ENCODE measurements around the gene AP3S2.

The AP3S2 gene

GRCh38 chr15:89812847-89813320, 80.9 kb downstream of the AP3S2 start:
- DNase-seq = no peak

DNA sequence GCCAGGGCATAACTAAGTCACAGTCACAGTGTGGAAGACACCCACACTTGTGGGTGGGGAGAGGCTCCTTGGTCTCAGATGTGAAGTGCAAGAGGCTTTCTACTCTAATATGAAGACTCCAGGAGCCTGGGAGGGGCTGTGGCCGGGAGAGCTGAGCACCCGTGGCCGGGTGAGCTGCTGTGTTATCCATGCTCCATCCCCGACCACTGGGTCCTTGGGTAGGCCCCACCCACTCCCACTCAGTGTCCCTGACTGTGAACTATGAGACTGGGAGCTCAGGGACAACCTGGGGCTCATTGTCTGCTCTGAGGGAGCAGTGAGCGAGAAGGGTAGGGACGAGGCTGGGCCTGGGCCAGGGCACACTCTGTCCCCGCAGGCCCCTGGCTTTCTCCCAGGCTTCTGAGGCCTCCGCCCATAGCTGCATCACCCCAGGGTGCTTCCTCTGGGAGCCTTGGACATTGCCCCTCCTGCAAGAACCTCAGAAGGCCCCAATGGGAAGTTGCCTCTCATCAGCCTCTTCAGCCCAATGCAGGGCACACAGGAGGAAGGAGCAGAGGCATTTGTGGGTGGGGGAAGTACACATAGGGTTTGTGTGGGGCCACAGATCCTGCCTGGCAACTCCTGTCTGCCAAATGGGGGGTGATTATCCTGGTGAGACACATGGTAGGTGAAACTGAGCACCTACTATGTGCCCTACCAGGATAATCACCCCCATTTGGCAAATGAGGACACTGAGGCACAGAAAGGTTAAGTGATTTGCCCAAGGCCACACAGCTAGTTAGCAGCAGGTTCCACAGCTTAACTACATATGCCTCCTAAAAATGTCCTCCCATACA, 81.6 kb downstream of the AP3S2 start:
- DNase-seq = no peak

DNA sequence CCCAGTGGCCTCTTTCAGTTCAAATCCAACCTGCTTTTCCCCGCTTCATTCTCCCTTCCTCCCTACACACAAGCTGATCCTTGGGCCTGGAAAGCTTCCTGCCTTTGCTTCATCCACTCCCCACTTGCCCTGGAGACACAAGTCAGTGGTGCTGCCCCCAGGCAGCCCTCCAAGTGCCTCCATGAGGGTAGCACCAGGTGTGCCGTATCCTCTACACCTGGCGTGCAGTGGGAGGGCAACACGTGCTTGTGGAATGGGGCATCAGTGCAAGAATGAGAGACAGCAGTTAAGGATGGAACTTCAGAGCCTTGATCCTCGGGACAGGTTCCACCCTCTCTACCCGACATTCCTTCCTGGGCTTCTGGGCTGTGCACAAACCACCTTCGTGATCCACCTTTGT, 83.0 kb downstream of the AP3S2 start:
- no peak for DNase-seq

- no peak for DNase-seq
Observed at GRCh38 chr15:89809787-89810148, 84.0 kb downstream of the AP3S2 start.

GRCh38 chr15:89809093-89809786, 84.6 kb downstream of the AP3S2 start:
- DNase-seq = no peak

DNA sequence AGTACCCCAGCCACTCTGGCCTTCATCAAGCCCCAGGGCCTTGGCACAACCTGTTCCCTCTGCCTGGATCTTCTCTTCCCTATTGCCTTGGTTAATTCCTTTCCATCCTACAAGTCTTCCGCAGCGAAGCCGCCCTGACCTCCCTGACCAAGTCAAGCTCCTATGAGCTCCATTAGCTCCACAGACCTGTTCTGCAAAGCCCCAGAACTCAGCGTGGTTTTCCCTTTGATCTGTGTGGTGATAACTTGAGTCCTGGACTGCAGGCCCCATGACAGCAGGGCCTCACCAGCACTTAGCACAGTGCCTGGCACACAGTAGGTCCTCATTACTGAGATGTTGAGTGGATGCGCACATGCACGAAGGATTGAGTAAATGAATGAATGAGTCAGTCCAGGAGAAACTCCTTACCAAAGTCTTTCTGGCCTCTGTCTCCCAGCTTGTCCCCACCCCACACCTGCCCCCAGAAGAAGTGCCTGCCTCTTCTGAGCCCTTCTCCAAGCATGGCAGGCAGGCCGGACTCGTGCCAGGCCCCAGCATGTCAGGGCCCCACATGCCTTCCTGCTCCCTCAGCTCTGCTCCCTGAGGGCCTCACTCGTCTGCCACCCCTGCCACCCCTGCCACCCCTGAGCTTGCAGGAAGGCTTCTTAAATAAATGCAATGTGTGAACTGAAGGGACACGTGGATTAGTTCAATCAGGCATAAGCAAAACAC, 85.5 kb downstream of the AP3S2 start:
- DNase-seq = no peak

DNA sequence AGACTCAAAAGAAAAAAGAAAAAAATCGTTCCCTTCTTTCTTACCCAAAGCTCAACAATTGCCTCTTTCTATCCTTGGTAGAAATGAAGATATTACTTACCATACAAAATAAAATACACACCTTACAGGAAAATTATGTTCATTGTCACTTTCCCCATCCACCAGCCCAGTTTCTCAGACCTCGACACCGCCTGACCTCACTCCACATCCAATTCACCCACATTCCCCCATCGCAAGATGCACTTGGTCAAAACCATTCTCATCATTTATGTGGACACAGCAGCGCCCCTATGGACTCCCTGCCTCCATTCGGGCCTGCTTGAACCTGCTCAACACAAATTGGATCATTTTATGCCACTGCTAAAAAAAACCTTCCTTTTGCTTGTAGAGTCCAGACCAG, 86.1 kb downstream of the AP3S2 start:
- no peak for DNase-seq

GRCh38 chr15:89806559-89807550, 86.9 kb downstream of the AP3S2 start:
- no peak for DNase-seq

GRCh38 chr15:89806210-89806558, 87.6 kb downstream of the AP3S2 start:
- no peak for DNase-seq

- DNase-seq = no peak
Observed at GRCh38 chr15:89805241-89806209, 88.3 kb downstream of the AP3S2 start.

DNA sequence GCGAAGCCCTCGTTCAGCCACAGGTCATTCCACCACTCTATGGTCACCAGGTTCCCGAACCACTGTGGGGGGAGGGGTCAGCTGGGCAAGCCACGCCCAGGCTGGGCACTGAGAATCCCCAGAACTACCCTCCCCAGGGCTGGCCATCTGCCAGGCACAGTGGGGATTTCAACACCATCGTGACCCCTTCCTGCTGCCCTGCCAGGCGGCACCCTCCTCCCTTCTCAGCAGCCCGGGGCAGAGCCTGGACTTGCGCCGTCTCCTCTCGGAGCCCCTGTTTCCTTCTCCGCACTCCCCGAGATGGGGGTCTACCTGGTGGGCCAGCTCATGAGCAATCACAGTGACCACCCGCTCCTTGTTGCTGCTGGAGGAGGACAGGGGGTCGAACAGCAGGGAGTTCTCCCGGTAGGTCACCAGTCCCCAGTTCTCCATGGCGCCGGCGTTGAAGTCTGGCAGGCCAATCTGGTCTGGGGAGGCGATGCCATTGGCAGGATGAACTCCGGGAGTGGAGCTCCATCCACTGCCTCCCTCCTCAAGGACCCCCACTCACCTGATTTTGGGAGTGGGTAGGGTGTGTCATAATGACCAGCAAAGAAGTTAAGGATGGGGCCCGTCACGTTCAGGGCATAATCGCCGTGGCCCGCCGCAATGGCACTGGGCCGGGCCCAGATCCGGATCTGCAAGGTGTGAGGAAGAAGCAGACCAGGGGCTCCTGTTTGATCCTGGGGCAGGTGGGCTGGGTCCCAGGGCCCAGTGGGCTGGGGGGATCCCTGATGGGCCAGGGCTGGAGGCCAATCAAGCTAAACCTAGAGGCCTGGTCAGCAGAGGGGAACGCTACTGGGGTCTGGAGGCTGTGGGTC, 89.6 kb downstream of the AP3S2 start:
- no peak for DNase-seq

DNA sequence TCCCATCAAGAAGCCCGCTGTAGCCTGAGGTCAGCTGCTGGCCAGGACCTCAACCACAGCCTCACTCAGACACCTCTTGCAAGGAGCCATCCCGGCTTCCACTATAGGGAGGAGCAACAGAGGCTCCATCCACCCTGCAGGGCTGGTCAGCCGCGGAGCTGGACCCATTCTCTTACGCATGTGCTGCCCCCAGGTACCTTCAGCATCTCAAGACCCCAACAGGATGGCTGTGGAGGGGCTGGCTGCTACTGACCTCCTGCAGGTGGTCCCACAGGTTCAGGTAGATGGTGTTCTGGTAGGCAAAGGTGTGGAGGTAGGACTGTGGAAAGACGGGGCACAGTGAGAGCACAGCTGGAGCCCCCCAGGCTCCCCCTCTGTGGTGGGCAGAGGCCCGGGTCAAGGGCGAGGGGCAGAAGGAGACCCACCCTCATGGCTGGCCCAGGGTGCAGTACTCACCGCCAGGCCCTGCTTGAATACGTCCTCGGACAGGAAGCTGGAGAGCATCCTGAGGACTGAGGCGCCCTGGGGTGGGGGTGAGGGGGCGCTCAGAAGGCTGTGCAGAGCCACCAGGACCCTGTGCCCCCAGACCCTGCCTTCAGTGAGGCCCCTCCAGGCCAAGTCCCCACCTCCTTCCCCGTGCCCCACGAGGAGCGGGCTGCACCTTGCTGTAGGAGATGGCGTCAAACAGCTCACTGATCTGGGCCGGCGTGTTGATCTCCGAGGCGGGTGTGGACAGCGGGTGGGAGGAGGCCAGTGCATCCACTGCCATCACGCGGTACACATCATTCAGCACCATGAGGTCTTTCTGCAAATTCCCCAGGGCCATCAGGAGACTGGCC, 90.6 kb downstream of the AP3S2 start:
- DNase-seq = no peak

DNA sequence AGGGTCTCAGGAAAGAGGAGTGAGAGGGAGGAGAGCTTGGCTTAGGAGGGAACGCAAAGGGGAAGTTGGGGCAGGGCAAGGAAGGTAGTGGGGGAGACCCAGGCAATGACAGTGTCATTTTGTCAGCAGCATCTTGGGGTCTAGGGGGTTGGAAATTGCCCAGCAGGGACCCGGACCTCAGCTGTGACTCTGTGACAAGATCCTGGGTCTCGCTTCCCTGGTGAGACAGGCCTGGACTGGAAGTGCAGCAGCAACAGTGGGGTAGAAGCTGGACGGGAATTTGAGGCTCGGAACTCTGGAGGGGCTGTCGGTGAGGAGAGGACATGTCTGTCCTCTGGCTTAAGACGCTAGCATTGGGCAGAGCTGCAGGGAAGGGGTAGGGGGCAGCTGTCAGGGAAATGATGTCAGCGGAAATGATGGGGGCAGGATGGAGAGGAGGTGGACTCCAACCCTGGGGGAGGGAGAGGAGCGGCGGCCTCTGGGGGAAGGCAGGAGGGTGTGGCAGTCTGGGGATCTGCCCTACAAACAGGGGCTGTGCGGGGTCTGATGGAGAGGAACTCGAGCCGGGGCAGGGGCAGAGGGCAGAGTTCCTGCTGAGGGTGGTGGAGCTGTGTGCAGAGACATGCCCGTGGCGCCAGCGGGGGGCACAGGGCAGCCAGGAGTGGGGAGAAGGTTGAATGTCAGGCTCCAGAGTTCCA, 91.4 kb downstream of the AP3S2 start:
- peak; percentile 14 for DNase-seq

DNA sequence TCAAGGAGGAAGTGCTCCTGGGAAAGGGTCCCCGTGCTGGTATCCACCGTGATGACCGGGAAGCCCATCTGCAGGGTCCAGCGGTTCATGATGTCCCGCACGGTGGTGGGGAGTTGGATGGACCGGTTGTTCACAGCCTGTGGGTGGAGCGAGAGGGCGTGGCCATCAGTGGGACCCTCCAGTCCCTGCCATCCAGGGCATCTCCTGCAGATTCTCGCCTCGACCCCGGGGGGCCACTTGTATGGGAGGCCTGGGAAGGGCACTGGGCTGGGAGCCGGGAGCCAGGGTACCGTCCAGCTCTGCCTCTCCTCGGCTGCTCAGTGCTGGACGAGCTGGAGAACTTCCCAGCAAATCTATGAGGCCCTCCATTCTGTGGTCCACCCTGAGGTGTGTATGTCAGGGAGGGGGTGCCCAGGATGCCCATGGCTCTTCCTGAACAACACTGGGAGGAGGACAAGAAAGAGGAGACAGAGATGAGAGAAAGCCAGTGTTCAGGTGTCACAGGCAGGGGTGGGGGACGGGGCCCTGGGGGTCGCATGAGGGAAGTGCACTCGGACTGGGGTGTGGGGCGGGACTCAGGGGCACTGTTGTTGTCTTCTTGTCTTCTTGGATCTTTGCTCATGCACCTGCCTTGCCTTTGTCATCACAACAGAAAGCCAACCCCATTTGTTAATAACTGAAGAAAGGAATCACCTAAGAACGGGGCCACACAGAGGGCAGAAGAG, 92.2 kb downstream of the AP3S2 start:
- DNase-seq = no peak

DNA sequence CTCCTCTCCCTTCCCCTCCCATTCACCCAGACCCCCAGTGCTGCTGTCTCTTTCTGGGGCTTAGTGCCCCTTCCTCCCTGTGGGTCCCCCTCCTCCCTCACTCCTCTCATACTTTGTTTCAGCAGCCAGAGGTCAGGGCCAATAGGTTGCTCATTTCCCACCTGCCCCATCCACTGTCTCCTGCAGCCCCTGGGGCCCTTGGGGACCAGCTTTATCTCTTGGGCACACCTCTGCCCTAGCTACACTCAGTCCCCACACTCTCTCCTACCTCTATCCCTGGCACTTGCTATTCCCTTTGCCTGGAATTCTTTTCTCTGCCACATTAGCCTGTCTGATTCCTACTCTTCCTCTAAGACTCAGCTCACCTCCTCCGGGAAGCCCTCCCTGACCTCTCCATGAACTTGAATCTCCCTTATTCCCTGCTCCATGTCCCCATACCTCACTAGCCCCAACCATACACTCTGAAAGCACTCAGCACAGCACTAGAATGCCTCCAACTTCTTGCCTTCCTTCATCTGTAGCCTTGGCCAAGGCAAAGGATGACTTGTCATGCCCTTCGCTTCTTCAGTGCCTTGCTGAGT, 93.8 kb downstream of the AP3S2 start:
- no peak for DNase-seq

GRCh38 chr15:89799011-89799911, 94.5 kb downstream of the AP3S2 start:
- no peak for DNase-seq
